Cerebellar cortex (tissue), 1 donor: ENCODE results near the gene FCRLB.
A peak's percentile ranks its signal among the peaks of the same experiment; 100 is the strongest.
"Not testable (repeated sequence)": the region's sequence is repeated elsewhere in the genome, so short reads cannot be mapped to it uniquely, and the experiment has no call there.

ENCODE experiments used
- DNase-seq: peaks from one replicate; pipeline ENCODE4 v3.0.0-alpha.2; 2015; ENCODE audit warnings: low spot score

The FCRLB gene

GRCh38 chr1:161739865-161740566 is 18.7 kb downstream of the FCRLB start:
- no peak for DNase-seq

- no peak for DNase-seq
Measured at GRCh38 chr1:161740921-161741320, 19.6 kb downstream of the FCRLB start.

- DNase-seq: no peak
Measured at GRCh38 chr1:161743231-161743630, 21.9 kb downstream of the FCRLB start.

- no peak for DNase-seq
Measured at GRCh38 chr1:161747801-161748200, 26.5 kb downstream of the FCRLB start.

- DNase-seq: peak; percentile 96
Measured at GRCh38 chr1:161749509-161750407, 28.4 kb downstream of the FCRLB start, which contains the start of gene DUSP12. TSS of gene DUSP12 (plus strand) at chr1:161749786. CDS start at chr1:161749802, 16 bp downstream.

GRCh38 chr1:161763522-161764098 is 42.3 kb downstream of the FCRLB start:
- peak; percentile 35 for DNase-seq

- DNase-seq: peak; percentile 91
Measured at GRCh38 chr1:161766102-161766981, 45.0 kb downstream of the FCRLB start, which contains the start of gene ATF6. TSS of gene ATF6 (plus strand) at chr1:161766320. CDS start at chr1:161766361, 41 bp downstream.

- no peak for DNase-seq
Measured at GRCh38 chr1:161768461-161768860, 47.1 kb downstream of the FCRLB start.

GRCh38 chr1:161768986-161769672 is 47.8 kb downstream of the FCRLB start:
- DNase-seq: no peak

- not testable (repeated sequence) for DNase-seq
Measured at GRCh38 chr1:161769673-161770045, 48.3 kb downstream of the FCRLB start.

GRCh38 chr1:161770250-161770649 is 48.9 kb downstream of the FCRLB start:
- DNase-seq: no peak

- no peak for DNase-seq
Measured at GRCh38 chr1:161771161-161771560, 49.8 kb downstream of the FCRLB start.

- no peak for DNase-seq
Measured at GRCh38 chr1:161771973-161772372, 50.6 kb downstream of the FCRLB start.

GRCh38 chr1:161772397-161772796 is 51.1 kb downstream of the FCRLB start:
- no peak for DNase-seq

GRCh38 chr1:161773791-161774190 is 52.4 kb downstream of the FCRLB start:
- DNase-seq: no peak

- DNase-seq: no peak
Measured at GRCh38 chr1:161777261-161777660, 55.9 kb downstream of the FCRLB start.
